ENCODE results near the gene ARHGAP27. TPM values are rescaled to one million over a fixed set of nuclear protein-coding genes. Genes with fewer than 3 reads are reported as not detected.
A peak's percentile ranks its signal among the peaks of the same experiment; 100 is the strongest.

ARHGAP27 gene
- total RNA-seq, 1 donor from 2014 or later = 155 TPM

DNA sequence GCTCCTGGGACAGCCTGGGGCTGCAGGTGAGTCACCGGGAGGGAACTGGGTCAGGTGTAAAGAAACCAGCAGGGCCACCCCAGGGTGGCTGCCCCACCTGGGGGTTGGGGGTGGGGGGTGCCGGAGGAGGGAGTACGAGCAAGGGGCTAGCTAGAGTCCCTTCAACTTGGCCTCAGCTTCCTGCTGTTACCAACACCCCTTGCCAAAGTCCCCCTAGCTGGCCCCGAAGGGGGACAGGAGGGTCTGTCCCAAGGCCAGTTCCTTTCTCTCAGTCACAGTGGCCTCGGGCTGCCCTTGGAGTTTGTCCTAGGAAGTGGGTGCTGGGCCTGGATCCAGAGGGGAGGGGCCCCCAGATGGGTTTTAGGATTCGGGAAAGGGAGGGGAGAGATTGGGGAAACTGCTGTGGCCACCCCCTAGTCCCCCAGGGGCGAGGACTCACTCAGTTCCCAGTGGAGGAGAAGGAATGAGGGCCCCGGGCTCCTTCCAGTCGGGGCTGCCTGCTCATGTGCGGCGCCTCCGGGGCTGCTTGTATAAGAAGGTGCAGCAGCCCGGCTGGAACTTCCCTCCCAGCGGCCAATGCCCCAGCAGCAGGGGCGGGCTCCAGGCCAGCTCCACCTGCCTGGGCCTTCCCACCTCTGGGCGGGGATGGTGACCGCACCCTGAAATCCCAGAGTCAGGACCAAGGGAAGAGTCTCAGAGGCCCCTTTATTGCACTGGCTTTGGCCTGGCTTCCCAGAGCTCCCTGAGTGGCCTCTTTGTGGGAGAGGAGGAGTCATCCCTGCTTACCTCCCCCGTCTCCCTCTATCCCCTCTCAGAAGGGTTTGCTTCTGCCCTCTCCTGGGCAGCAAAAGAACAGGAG, 7.3 kb downstream of the ARHGAP27 start:
- Mint-ChIP-seq H3K36me3 (ENCODE audit: low read depth, unreplicated experiment) (peaks cover 36% of the 10 kb centered on the region), H3K27me3 (ENCODE audit: unreplicated experiment) (peaks cover 21% of the 10 kb centered on the region), H3K9me3 (ENCODE audit: unreplicated experiment) (no peaks in the 10 kb centered on the region), H3K27ac (ENCODE audit: unreplicated experiment) (no peak overlapping the region), H3K4me3 (ENCODE audit: unreplicated experiment) (peak overlapping the region; percentile 21), H3K4me1 (ENCODE audit: unreplicated experiment) (peaks cover 37% of the 10 kb centered on the region)
- DNase-seq (ENCODE audit: low spot score) = no peak
- no peak for TF ChIP-seq CTCF (IDR thresholded peaks at IDR 0.05; ENCODE audit: unreplicated experiment)

GRCh38 chr17:45424769-45425124, 7.9 kb downstream of the ARHGAP27 start:
- Mint-ChIP-seq H3K27me3 (ENCODE audit: unreplicated experiment) (peaks cover 17% of the 10 kb centered on the region), H3K4me3 (ENCODE audit: unreplicated experiment) (no peak overlapping the region)
- no peak for TF ChIP-seq CTCF (IDR thresholded peaks at IDR 0.05; ENCODE audit: unreplicated experiment)

GRCh38 chr17:45423975-45424335, 8.7 kb downstream of the ARHGAP27 start:
- TF ChIP-seq CTCF (IDR thresholded peaks at IDR 0.05; ENCODE audit: unreplicated experiment) = no peak
- Mint-ChIP-seq H3K27me3 (ENCODE audit: unreplicated experiment) (peaks cover 15% of the 10 kb centered on the region), H3K4me1 (ENCODE audit: unreplicated experiment) (peaks cover 31% of the 10 kb centered on the region), H3K9me3 (ENCODE audit: unreplicated experiment) (no peaks in the 10 kb centered on the region), H3K27ac (ENCODE audit: unreplicated experiment) (no peak overlapping the region), H3K36me3 (ENCODE audit: low read depth, unreplicated experiment) (peaks cover 31% of the 10 kb centered on the region), H3K4me3 (ENCODE audit: unreplicated experiment) (peak overlapping the region; percentile 75)
- DNase-seq (ENCODE audit: low spot score) = no peak

More at GRCh38 chr17:45424769-45425124, 7.9 kb downstream of the ARHGAP27 start:
- DNase-seq (ENCODE audit: low spot score) = no peak
- Mint-ChIP-seq H3K36me3 (ENCODE audit: low read depth, unreplicated experiment) (peaks cover 34% of the 10 kb centered on the region), H3K4me1 (ENCODE audit: unreplicated experiment) (peaks cover 35% of the 10 kb centered on the region), H3K27ac (ENCODE audit: unreplicated experiment) (no peak overlapping the region), H3K9me3 (ENCODE audit: unreplicated experiment) (no peaks in the 10 kb centered on the region)

DNA sequence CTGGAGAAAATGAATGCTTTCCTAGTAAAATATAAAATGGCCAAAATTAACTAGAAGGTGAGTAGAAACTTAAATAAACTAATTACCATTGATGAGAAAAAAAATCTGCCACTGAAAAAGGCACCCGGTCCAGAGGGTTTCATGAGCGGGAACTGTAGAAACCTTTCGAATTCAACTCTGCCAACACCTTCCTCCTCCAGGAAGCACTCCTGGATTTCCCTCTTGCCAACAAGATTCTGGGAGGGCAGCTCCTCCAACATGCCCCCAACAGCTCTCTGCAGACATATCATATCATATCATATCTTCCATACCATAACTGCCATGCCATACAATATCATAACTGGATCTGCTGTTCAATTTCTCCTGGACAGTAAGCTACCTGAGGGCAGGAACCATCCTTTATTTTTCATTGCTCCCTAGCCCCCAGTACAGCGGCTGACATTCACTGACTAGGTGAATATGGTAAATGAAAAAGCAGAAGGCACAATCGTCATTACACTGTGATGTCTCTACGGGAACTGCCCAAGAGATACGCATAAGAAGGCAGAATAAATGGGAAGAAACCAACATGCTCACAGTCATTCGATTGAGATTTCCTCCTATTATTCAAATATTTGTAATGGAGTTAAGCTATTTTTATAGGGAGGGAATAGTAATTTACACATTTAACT, 9.2 kb downstream of the ARHGAP27 start:
- peak overlapping the region; percentile 24 for H3K27ac Mint-ChIP-seq (ENCODE audit: unreplicated experiment)
- peaks cover 26% of the 10 kb centered on the region for H3K4me1 Mint-ChIP-seq (ENCODE audit: unreplicated experiment)
- peaks cover 26% of the 10 kb centered on the region for H3K36me3 Mint-ChIP-seq (ENCODE audit: low read depth, unreplicated experiment)
- TF ChIP-seq CTCF (IDR thresholded peaks at IDR 0.05; ENCODE audit: unreplicated experiment) = no peak
- H3K27me3 Mint-ChIP-seq (ENCODE audit: unreplicated experiment) = peaks cover 9% of the 10 kb centered on the region
- H3K9me3 Mint-ChIP-seq (ENCODE audit: unreplicated experiment) = no peaks in the 10 kb centered on the region
- H3K4me3 Mint-ChIP-seq (ENCODE audit: unreplicated experiment) = peak overlapping the region; percentile 70
- DNase-seq (ENCODE audit: low spot score) = no peak

Data from endothelial cell (in vitro differentiated cells).